Neural progenitor cell (in vitro differentiated cells): ENCODE measurements around the gene UQCC2.

ENCODE experiments used
- EZH2 ChIP-seq: fragments of 200-600 bp; sonication (generic); IDR thresholded peaks from 2 replicates; pipeline ENCODE4 v1.6.1; 2017; ENCODE audit warnings: antibody characterized with exemption, mild to moderate bottlenecking, moderate library complexity
- EZH2phosphoT487 ChIP-seq: fragments of 200-600 bp; sonication (generic); IDR thresholded peaks from 2 replicates; pipeline ENCODE4 v1.6.1; 2017; ENCODE audit warnings: antibody characterized with exemption
- TF ChIP-seq, protein P1 (sequence below): fragments of 200-600 bp; sonication (generic); IDR thresholded peaks from 2 replicates; pipeline ENCODE4 v1.5.1; 2017; ENCODE audit warnings: antibody characterized with exemption, mild to moderate bottlenecking

GRCh38 chr6:33705268-33705885 is 6.1 kb downstream of the UQCC2 start:
- TF ChIP-seq, protein P1, sequence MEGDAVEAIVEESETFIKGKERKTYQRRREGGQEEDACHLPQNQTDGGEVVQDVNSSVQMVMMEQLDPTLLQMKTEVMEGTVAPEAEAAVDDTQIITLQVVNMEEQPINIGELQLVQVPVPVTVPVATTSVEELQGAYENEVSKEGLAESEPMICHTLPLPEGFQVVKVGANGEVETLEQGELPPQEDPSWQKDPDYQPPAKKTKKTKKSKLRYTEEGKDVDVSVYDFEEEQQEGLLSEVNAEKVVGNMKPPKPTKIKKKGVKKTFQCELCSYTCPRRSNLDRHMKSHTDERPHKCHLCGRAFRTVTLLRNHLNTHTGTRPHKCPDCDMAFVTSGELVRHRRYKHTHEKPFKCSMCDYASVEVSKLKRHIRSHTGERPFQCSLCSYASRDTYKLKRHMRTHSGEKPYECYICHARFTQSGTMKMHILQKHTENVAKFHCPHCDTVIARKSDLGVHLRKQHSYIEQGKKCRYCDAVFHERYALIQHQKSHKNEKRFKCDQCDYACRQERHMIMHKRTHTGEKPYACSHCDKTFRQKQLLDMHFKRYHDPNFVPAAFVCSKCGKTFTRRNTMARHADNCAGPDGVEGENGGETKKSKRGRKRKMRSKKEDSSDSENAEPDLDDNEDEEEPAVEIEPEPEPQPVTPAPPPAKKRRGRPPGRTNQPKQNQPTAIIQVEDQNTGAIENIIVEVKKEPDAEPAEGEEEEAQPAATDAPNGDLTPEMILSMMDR = no peak
- TF ChIP-seq EZH2 (no peak), EZH2phosphoT487 (no peak)
